Measurements from ENCODE around the gene PWWP2A. TPM values are rescaled to one million over a fixed set of nuclear protein-coding genes. Genes with fewer than 3 reads are reported as not detected.

Gene PWWP2A, protein sequence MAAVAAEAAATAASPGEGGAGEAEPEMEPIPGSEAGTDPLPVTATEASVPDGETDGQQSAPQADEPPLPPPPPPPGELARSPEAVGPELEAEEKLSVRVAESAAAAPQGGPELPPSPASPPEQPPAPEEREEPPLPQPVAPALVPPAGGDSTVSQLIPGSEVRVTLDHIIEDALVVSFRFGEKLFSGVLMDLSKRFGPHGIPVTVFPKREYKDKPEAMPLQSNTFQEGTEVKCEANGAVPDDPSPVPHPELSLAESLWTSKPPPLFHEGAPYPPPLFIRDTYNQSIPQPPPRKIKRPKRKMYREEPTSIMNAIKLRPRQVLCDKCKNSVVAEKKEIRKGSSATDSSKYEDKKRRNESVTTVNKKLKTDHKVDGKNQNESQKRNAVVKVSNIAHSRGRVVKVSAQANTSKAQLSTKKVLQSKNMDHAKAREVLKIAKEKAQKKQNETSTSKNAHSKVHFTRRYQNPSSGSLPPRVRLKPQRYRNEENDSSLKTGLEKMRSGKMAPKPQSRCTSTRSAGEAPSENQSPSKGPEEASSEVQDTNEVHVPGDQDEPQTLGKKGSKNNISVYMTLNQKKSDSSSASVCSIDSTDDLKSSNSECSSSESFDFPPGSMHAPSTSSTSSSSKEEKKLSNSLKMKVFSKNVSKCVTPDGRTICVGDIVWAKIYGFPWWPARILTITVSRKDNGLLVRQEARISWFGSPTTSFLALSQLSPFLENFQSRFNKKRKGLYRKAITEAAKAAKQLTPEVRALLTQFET
- total RNA-seq (2014; rRNA removed; shearing (Covaris generic)) (60.5 and 81.6 TPM in 2 replicates), polyA plus RNA-seq (2016; fragmentation: Nextera tagmentation; extraction: Ambion mirVana) (48.7 and 51.5 TPM in 2 replicates)
- long read RNA-seq, transcript PWWP2A-201 (2 exons, 3,346 nt): major isoform, 19 of 25 reads
- long read RNA-seq, partial matches to known transcripts: 0 of 25 reads
- long read RNA-seq, other reads (novel, unspliced or antisense): 4 of 25 reads

- DNase-seq (ENCODE audit: low spot score) (peak; percentile 100), ATAC-seq (peak; percentile 95)
- no peak within 1 kb of the TSS for H2AFZ ChIP-seq
- H3K27me3 ChIP-seq (ENCODE audit: insufficient read depth): no peaks in the 10 kb centered on the region
- peaks cover 3% of the 10 kb centered on the region; the same call in 1 of the 2 replicates for H3K4me1 ChIP-seq (ENCODE audit: insufficient read depth)
- H3K27ac ChIP-seq (ENCODE audit: low read depth): peak within 1 kb of the TSS; percentile 50; the same call in 1 of the 2 replicates
- Mint-ChIP-seq H3K27me3 (ENCODE audit: insufficient read depth, low read depth, poor library complexity) (peaks cover 6% of the 10 kb centered on the region), H3K9me3 (no peaks in the 10 kb centered on the region; the same call in 2 of the 3 replicates), H3K27ac (peak within 1 kb of the TSS; percentile 87), H3K4me3 (peak within 1 kb of the TSS; percentile 89), H3K4me1 (peaks cover 12% of the 10 kb centered on the region), H3K36me3 (ENCODE audit: low read depth) (peaks cover 38% of the 10 kb centered on the region)
- peaks cover 46% of the 10 kb centered on the region for H3K79me2 ChIP-seq (replicated peaks; ENCODE audit: insufficient read depth)
- peaks cover 10% of the 10 kb centered on the region; the same call in 1 of the 2 replicates for H3K36me3 ChIP-seq (ENCODE audit: insufficient read depth)
- no peaks in the 10 kb centered on the region for H3K9me2 ChIP-seq (ENCODE audit: insufficient read depth)
- peak within 1 kb of the TSS; percentile 76 for H3K4me2 ChIP-seq
- no peaks in the 10 kb centered on the region for H3F3A ChIP-seq (replicated peaks; ENCODE audit: low read depth)
- H4K20me1 ChIP-seq (replicated peaks; ENCODE audit: insufficient read depth): no peaks in the 10 kb centered on the region; the same call in none of the 2 replicates
- peak within 1 kb of the TSS; percentile 84 for H3K4me3 ChIP-seq
- TF ChIP-seq EZH2phosphoT487 (IDR thresholded peaks at IDR 0.05; ENCODE audit: unreplicated experiment): no peak
- TF ChIP-seq ZNF462 (CRISPR knock-in tag; IDR thresholded peaks at IDR 0.05): no peak
- TF ChIP-seq STAT1 (IDR thresholded peaks at IDR 0.05; ENCODE audit: unreplicated experiment): no peak
- TF ChIP-seq ZNF331 (CRISPR knock-in tag; IDR thresholded peaks at IDR 0.05; ENCODE audit: low read depth): no peak
- no peak for TF ChIP-seq EZH2 (IDR thresholded peaks at IDR 0.05; ENCODE audit: low read depth, unreplicated experiment)
- TF ChIP-seq ZNF114 (CRISPR knock-in tag; IDR thresholded peaks at IDR 0.05): no peak
- TF ChIP-seq, protein P1, sequence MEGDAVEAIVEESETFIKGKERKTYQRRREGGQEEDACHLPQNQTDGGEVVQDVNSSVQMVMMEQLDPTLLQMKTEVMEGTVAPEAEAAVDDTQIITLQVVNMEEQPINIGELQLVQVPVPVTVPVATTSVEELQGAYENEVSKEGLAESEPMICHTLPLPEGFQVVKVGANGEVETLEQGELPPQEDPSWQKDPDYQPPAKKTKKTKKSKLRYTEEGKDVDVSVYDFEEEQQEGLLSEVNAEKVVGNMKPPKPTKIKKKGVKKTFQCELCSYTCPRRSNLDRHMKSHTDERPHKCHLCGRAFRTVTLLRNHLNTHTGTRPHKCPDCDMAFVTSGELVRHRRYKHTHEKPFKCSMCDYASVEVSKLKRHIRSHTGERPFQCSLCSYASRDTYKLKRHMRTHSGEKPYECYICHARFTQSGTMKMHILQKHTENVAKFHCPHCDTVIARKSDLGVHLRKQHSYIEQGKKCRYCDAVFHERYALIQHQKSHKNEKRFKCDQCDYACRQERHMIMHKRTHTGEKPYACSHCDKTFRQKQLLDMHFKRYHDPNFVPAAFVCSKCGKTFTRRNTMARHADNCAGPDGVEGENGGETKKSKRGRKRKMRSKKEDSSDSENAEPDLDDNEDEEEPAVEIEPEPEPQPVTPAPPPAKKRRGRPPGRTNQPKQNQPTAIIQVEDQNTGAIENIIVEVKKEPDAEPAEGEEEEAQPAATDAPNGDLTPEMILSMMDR (conservative IDR thresholded peaks at IDR 0.05; ENCODE audit: low read depth in 2 of 2): no peak
- TF ChIP-seq, protein P2, sequence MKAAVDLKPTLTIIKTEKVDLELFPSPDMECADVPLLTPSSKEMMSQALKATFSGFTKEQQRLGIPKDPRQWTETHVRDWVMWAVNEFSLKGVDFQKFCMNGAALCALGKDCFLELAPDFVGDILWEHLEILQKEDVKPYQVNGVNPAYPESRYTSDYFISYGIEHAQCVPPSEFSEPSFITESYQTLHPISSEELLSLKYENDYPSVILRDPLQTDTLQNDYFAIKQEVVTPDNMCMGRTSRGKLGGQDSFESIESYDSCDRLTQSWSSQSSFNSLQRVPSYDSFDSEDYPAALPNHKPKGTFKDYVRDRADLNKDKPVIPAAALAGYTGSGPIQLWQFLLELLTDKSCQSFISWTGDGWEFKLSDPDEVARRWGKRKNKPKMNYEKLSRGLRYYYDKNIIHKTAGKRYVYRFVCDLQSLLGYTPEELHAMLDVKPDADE (IDR thresholded peaks at IDR 0.05): no peak
- TF ChIP-seq NANOG (IDR thresholded peaks at IDR 0.05; ENCODE audit: borderline replicate concordance): no peak
- peak; percentile 90 for TF ChIP-seq POLR2AphosphoS5 (IDR thresholded peaks at IDR 0.05; ENCODE audit: low read depth)
- TF ChIP-seq CREB1 (CRISPR knock-in tag; IDR thresholded peaks at IDR 0.05; ENCODE audit: low read depth): peak; percentile 91
- TF ChIP-seq JUNB (IDR thresholded peaks at IDR 0.05; ENCODE audit: unreplicated experiment): no peak
Measured at GRCh38 chr5:160119142-160119904, at the start of gene PWWP2A. Gene PWWP2A (minus strand): TSS chr5:160119450. CDS start chr5:160119388, 62 bp downstream.
